ENCODE data around the gene LRIG1.
A peak's percentile ranks its signal among the peaks of the same experiment; 100 is the strongest.
"Not testable (repeated sequence)": the region's sequence is repeated elsewhere in the genome, so short reads cannot be mapped to it uniquely, and the experiment has no call there.

Gene LRIG1

DNA sequence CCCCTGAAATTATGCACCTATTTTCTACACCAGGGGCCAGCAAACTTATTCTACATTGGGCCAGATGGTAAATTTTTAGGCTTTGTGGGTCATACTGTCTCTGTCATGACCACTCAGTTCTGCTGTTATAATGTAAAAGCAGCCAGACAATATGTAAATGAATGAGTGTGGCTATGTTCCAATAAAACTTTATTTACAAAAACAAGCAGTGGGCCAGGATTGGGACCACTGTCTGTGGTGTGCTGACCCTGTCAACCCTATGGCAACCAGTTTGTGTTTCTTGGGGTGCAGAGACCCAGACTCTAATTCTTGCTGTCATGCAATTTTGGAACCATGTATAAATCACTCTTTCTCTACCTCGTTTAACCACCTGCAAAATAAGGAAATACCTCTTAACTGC, 74.7 kb downstream of the LRIG1 start:
- ChIA-PET CTCF (interaction anchor here (0.8 to 1.8 kb wide), 2 partner anchors 19 to 390 kb away, joined by 4 to 6 read pairs; no protein-coding TSS in a partner anchor), POLR2A (no interaction called here)
- no peak overlapping the region for H3K4me3 ChIP-seq (ENCODE audit: low read depth, low read length)
- TF ChIP-seq, protein P1, sequence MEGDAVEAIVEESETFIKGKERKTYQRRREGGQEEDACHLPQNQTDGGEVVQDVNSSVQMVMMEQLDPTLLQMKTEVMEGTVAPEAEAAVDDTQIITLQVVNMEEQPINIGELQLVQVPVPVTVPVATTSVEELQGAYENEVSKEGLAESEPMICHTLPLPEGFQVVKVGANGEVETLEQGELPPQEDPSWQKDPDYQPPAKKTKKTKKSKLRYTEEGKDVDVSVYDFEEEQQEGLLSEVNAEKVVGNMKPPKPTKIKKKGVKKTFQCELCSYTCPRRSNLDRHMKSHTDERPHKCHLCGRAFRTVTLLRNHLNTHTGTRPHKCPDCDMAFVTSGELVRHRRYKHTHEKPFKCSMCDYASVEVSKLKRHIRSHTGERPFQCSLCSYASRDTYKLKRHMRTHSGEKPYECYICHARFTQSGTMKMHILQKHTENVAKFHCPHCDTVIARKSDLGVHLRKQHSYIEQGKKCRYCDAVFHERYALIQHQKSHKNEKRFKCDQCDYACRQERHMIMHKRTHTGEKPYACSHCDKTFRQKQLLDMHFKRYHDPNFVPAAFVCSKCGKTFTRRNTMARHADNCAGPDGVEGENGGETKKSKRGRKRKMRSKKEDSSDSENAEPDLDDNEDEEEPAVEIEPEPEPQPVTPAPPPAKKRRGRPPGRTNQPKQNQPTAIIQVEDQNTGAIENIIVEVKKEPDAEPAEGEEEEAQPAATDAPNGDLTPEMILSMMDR (IDR thresholded peaks at IDR 0.05; ENCODE audit: insufficient read depth, low read length, missing control alignments), result no peak
- DNase-seq (ENCODE audit: low read depth, low spot score), result no peak

- ChIA-PET CTCF (interaction anchor here (1.0 to 2.5 kb wide), 3 partner anchors 17 to 390 kb away, joined by 3 to 28 read pairs (median 6); no protein-coding TSS in a partner anchor), POLR2A (no interaction called here)
- TF ChIP-seq, protein P1 (IDR thresholded peaks at IDR 0.05; ENCODE audit: insufficient read depth, low read length, missing control alignments), result no peak
- DNase-seq (ENCODE audit: low read depth, low spot score), result no peak
- no peak overlapping the region for H3K4me3 ChIP-seq (ENCODE audit: low read depth, low read length)
These were observed 75.2 kb downstream of the LRIG1 start for GRCh38 chr3:66425576-66426114.

DNA sequence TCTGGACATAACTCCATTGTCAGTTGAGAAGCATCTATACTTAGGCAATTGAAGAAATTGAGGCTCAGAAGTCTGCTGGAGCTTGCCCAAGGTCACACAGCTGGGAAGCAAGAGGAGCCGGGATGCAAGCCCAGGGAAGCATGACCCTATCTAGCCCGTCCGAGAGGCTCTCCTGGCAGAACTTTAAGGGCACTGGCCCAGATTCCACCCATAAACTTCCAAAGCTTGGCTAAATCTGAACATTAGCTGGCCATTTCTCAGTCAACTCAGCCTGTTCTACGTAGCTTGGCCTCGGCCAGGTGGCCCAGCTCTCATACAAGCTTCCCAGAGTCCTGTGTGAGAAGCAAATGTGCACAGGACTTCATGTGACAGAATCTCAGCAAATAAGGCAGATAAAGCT, 75.8 kb downstream of the LRIG1 start:
- CTCF ChIA-PET, result interaction anchor here (1.0 to 2.5 kb wide), 3 partner anchors 17 to 391 kb away, joined by 3 to 28 read pairs (median 6); no protein-coding TSS in a partner anchor
- TF ChIP-seq, protein P1 (IDR thresholded peaks at IDR 0.05; ENCODE audit: insufficient read depth, low read length, missing control alignments), result no peak

DNA sequence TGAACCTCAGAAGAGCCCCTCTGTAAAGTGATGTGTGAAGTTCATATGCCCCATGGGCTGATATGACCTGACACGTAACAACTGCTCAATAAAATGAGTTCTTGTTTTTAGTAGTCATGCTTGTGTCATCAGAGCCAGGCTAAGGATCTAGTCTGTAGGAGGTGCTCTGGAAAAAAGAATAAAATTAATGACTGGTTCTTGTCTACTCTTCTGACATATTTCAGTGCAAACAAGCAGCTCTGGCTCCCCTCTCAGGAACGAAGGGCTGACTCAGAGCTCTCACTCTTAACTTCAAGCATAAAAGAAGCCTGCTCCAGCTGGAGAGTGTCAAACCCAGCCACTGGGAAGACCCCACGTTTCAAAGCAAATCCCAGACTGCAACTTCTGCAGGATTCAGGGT, 77.0 kb downstream of the LRIG1 start:
- peak; percentile 71 for DNase-seq (ENCODE audit: low read depth, low spot score)
- TF ChIP-seq, protein P1 (IDR thresholded peaks at IDR 0.05; ENCODE audit: insufficient read depth, low read length, missing control alignments), result no peak
- CTCF ChIA-PET, result interaction anchor here (0.8 to 2.5 kb wide), 5 partner anchors 9 to 399 kb away, joined by 3 to 28 read pairs (median 3); no protein-coding TSS in a partner anchor
- POLR2A ChIA-PET, result no interaction called here
- no peak overlapping the region for H3K4me3 ChIP-seq (ENCODE audit: low read depth, low read length)

More for the DNA sequence above, 75.8 kb downstream of the LRIG1 start:
- POLR2A ChIA-PET, result no interaction called here
- no peak overlapping the region for H3K4me3 ChIP-seq (ENCODE audit: low read depth, low read length)
- no peak for DNase-seq (ENCODE audit: low read depth, low spot score)

- POLR2A ChIA-PET; DNase-seq (ENCODE audit: low read depth, low spot score); H3K4me3 ChIP-seq (ENCODE audit: low read depth, low read length): not testable (repeated sequence)
- CTCF ChIA-PET, result interaction anchor here (1.0 to 1.8 kb wide), 2 partner anchors 11 to 14 kb away, joined by 4 to 8 read pairs; no protein-coding TSS in a partner anchor
These were observed 78.9 kb downstream of the LRIG1 start for GRCh38 chr3:66421893-66422292.

GRCh38 chr3:66421144-66421543, 79.7 kb downstream of the LRIG1 start:
- DNase-seq (ENCODE audit: low read depth, low spot score); POLR2A ChIA-PET; H3K4me3 ChIP-seq (ENCODE audit: low read depth, low read length): not testable (repeated sequence)
- CTCF ChIA-PET, result interaction anchor here (1.0 to 1.8 kb wide), 2 partner anchors 11 to 13 kb away, joined by 4 to 8 read pairs; no protein-coding TSS in a partner anchor

- no peak for DNase-seq (ENCODE audit: low read depth, low spot score)
- TF ChIP-seq, protein P1 (IDR thresholded peaks at IDR 0.05; ENCODE audit: insufficient read depth, low read length, missing control alignments), result no peak
- POLR2A ChIA-PET, result no interaction called here
- no peak overlapping the region for H3K4me3 ChIP-seq (ENCODE audit: low read depth, low read length)
- CTCF ChIA-PET, result interaction anchor here (1.2 to 1.6 kb wide), 2 partner anchors 11 to 12 kb away, joined by 3 to 6 read pairs; no protein-coding TSS in a partner anchor
These were observed 81.8 kb downstream of the LRIG1 start for GRCh38 chr3:66419036-66419435.

Measured in AG04449 (cell line).